ENCODE data around the gene SMIM32. TPM values are rescaled to one million over a fixed set of nuclear protein-coding genes. Genes with fewer than 3 reads are reported as not detected.

Gene SMIM32
- total and polyA plus RNA-seq, 2 of the 13 experiments (the other 11 are each of a cell fraction or from before 2014, with no cell fraction given): 0.15 to 0.20 TPM

DNA sequence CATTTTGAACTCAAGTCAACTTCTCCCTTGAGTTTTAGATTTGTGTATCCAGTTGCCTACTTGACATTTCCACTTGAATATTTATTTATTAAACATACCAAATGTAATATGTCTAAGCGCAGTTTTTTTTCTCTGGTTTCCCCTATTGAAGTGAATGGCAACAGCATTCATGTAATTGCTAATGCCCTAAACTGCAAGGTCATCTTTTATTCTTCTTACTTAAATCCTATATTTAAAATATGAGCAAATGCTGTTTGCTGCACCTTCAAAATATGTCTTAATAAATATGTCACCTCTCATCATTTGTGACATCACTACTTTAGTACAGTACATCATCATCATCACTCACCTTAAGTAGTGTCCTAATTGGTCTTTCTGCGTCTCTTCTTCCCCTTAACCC lies 37.9 kb downstream of the SMIM32 start:
- no peak for FAIRE-seq
- peaks cover 74% of the 10 kb centered on the region for H3K79me2 ChIP-seq (ENCODE audit: insufficient read depth, low read length)
- no peak for TF ChIP-seq ZNF607 (CRISPR knock-in tag; IDR thresholded peaks at IDR 0.05; ENCODE audit: borderline replicate concordance)
- TF ChIP-seq, protein P1, sequence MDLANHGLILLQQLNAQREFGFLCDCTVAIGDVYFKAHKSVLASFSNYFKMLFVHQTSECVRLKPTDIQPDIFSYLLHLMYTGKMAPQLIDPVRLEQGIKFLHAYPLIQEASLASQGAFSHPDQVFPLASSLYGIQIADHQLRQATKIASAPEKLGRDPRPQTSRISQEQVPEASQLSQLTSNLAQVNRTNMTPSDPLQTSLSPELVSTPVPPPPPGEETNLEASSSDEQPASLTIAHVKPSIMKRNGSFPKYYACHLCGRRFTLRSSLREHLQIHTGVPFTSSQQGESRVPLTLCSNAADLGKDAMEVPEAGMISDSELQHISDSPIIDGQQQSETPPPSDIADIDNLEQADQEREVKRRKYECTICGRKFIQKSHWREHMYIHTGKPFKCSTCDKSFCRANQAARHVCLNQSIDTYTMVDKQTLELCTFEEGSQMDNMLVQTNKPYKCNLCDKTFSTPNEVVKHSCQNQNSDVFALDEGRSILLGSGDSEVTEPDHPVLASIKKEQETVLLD (CRISPR knock-in tag; IDR thresholded peaks at IDR 0.05; ENCODE audit: low read depth): no peak
- no peak for TF ChIP-seq HOXA5 (CRISPR knock-in tag; IDR thresholded peaks at IDR 0.05)
- peak; percentile 58 to 74; a peak in 3 of 4 replicates for TF ChIP-seq MAFK (conservative IDR thresholded peaks at IDR 0.05 in 1 of 2, IDR thresholded peaks at IDR 0.05 in 1 of 2; ENCODE audit: low read length in 2 of 2)
- no peak for TF ChIP-seq ZFP36L1 (CRISPR knock-in tag; IDR thresholded peaks at IDR 0.05)
- TF ChIP-seq, protein P2, sequence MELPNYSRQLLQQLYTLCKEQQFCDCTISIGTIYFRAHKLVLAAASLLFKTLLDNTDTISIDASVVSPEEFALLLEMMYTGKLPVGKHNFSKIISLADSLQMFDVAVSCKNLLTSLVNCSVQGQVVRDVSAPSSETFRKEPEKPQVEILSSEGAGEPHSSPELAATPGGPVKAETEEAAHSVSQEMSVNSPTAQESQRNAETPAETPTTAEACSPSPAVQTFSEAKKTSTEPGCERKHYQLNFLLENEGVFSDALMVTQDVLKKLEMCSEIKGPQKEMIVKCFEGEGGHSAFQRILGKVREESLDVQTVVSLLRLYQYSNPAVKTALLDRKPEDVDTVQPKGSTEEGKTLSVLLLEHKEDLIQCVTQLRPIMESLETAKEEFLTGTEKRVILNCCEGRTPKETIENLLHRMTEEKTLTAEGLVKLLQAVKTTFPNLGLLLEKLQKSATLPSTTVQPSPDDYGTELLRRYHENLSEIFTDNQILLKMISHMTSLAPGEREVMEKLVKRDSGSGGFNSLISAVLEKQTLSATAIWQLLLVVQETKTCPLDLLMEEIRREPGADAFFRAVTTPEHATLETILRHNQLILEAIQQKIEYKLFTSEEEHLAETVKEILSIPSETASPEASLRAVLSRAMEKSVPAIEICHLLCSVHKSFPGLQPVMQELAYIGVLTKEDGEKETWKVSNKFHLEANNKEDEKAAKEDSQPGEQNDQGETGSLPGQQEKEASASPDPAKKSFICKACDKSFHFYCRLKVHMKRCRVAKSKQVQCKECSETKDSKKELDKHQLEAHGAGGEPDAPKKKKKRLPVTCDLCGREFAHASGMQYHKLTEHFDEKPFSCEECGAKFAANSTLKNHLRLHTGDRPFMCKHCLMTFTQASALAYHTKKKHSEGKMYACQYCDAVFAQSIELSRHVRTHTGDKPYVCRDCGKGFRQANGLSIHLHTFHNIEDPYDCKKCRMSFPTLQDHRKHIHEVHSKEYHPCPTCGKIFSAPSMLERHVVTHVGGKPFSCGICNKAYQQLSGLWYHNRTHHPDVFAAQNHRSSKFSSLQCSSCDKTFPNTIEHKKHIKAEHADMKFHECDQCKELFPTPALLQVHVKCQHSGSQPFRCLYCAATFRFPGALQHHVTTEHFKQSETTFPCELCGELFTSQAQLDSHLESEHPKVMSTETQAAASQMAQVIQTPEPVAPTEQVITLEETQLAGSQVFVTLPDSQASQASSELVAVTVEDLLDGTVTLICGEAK (IDR thresholded peaks at IDR 0.05): no peak
- TF ChIP-seq, protein P2 (CRISPR knock-in tag; IDR thresholded peaks at IDR 0.05): no peak
- TF ChIP-seq ZNF746 (CRISPR knock-in tag; IDR thresholded peaks at IDR 0.05): no peak
- TF ChIP-seq ZNF563 (CRISPR knock-in tag; IDR thresholded peaks at IDR 0.05): no peak
- TF ChIP-seq, protein P3, sequence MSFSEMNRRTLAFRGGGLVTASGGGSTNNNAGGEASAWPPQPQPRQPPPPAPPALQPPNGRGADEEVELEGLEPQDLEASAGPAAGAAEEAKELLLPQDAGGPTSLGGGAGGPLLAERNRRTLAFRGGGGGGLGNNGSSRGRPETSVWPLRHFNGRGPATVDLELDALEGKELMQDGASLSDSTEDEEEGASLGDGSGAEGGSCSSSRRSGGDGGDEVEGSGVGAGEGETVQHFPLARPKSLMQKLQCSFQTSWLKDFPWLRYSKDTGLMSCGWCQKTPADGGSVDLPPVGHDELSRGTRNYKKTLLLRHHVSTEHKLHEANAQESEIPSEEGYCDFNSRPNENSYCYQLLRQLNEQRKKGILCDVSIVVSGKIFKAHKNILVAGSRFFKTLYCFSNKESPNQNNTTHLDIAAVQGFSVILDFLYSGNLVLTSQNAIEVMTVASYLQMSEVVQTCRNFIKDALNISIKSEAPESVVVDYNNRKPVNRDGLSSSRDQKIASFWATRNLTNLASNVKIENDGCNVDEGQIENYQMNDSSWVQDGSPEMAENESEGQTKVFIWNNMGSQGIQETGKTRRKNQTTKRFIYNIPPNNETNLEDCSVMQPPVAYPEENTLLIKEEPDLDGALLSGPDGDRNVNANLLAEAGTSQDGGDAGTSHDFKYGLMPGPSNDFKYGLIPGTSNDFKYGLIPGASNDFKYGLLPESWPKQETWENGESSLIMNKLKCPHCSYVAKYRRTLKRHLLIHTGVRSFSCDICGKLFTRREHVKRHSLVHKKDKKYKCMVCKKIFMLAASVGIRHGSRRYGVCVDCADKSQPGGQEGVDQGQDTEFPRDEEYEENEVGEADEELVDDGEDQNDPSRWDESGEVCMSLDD (CRISPR knock-in tag; IDR thresholded peaks at IDR 0.05; ENCODE audit: borderline replicate concordance): no peak

More for the DNA sequence above, 37.9 kb downstream of the SMIM32 start:
- Histone ChIP-seq H3K4me3 (replicated peaks in 1 of 3; ENCODE audit: insufficient read depth in 1 of 3, low read depth in 2 of 3, low read length in 3 of 3) (no peak overlapping the region), H3K4me1 (ENCODE audit: insufficient read depth, low read length) (peaks cover 12% of the 10 kb centered on the region), H3K9me3 (ENCODE audit: low read length) (no peaks in the 10 kb centered on the region), H3K27ac (ENCODE audit: extremely low read length, insufficient read depth, low read length) (no peak overlapping the region), H3K36me3 (replicated peaks in 1 of 2; ENCODE audit: control insufficient read depth in 1 of 2, insufficient read depth in 2 of 2, low read length in 2 of 2) (peaks cover 15 to 51% of the 10 kb centered on the region in 2 experiments), H4K20me1 (ENCODE audit: insufficient read depth, low read length) (peaks cover 10% of the 10 kb centered on the region), H3K27me3 (ENCODE audit: control insufficient read depth in 1 of 2, insufficient read depth in 2 of 2, low read length in 2 of 2) (no peaks in the 10 kb centered on the region), H3K4me2 (ENCODE audit: low read depth, low read length) (no peak overlapping the region), H3K9ac (ENCODE audit: insufficient read depth, low read depth, low read length) (no peak overlapping the region), H2AFZ (ENCODE audit: low read length) (no peak overlapping the region)
- CTCF ChIA-PET (ENCODE audit: low intra/inter-chr PET ratio, low total read pairs): no interaction called here
- WGBS (ENCODE audit: low lambda C conversion rate): 95% methylated on average over 2 of the region's 2 CpGs
- in situ Hi-C loops (cut with HindIII; ENCODE audit: extremely low pct_ligation_motif_present, low pct_unique_long_range_greater_than_20kb) (no loop called here), intact Hi-C loops (cut with micrococcal nuclease; ENCODE audit: unreplicated experiment) (no loop called here)
- no TSS peak for BruUV-seq (replicated peaks)
- no peak for ATAC-seq
- POLR2A ChIA-PET: no interaction called here
- no peak for DNase-seq (ENCODE audit: low spot score)
